ENCODE data around the gene KCNK3.

- TF ChIP-seq POLR2A (IDR thresholded peaks at IDR 0.05; ENCODE audit: low read length), result no peak
- TF ChIP-seq GATA1 (IDR thresholded peaks at IDR 0.05; ENCODE audit: low read depth, low read length), result no peak
These were observed 86.0 kb downstream of the KCNK3 start for GRCh38 chr2:26778507-26778906.

Measured in erythroblast (primary cell).